SK-N-SH treated with all-trans-retinoic acid at 6 μM for 48 hours (cell line): Measurements from ENCODE around the gene SOD1.

ENCODE experiments used
- ATAC-seq: fragments of 200-7000 bp; cut with Tn5 transposase; 3 replicates; pipeline ENCODE4 v1.9.1; 2020; ENCODE audit warnings: mild to moderate bottlenecking, moderate library complexity
- ARNTL ChIP-seq: fragments of 450-650 bp; formaldehyde crosslinking; IDR thresholded peaks from 2 replicates; pipeline ENCODE4 v1.5.0; 2020; ENCODE audit warnings: low read depth, mild to moderate bottlenecking, moderate library complexity, borderline replicate concordance
- CSDC2 ChIP-seq: fragments of 250-450 bp; sonication (Bioruptor Pico); IDR thresholded peaks from 2 replicates; pipeline ENCODE4 v1.5.0; 2020; ENCODE audit warnings: mild to moderate bottlenecking, moderate library complexity
- ESRRG ChIP-seq: fragments of 250-450 bp; sonication (Bioruptor Pico); IDR thresholded peaks from 2 replicates; pipeline ENCODE4 v1.6.1; 2021; ENCODE audit warnings: mild to moderate bottlenecking
- GLIS3 ChIP-seq: fragments of 250-450 bp; sonication (Bioruptor Pico); IDR thresholded peaks from 2 replicates; pipeline ENCODE4 v1.5.0; 2020; ENCODE audit warnings: mild to moderate bottlenecking, moderate library complexity
- ISL1 ChIP-seq: fragments of 250-450 bp; sonication (Bioruptor Pico); IDR thresholded peaks from 2 replicates; pipeline ENCODE4 v2.1.2; 2022; ENCODE audit warnings: mild to moderate bottlenecking, moderate library complexity
- OSR1 ChIP-seq: fragments of 250-450 bp; sonication (Bioruptor Pico); IDR thresholded peaks from 2 replicates; pipeline ENCODE4 v1.8.0; 2022; ENCODE audit warnings: moderate library complexity, mild to moderate bottlenecking, inconsistent platforms
- RARB ChIP-seq: fragments of 250-450 bp; sonication (Bioruptor Pico); IDR thresholded peaks from 2 replicates; pipeline ENCODE4 v1.8.0; 2021; ENCODE audit warnings: mild to moderate bottlenecking, moderate library complexity
- TCF4 ChIP-seq: fragments of 250-450 bp; sonication (Bioruptor Pico); IDR thresholded peaks from 2 replicates; pipeline ENCODE4 v1.8.0; 2021; ENCODE audit warnings: mild to moderate bottlenecking, moderate library complexity, borderline replicate concordance
- TOX ChIP-seq: fragments of 250-450 bp; sonication (Bioruptor Pico); IDR thresholded peaks from 2 replicates; pipeline ENCODE4 v1.8.0; 2021; ENCODE audit warnings: mild to moderate bottlenecking, moderate library complexity, borderline replicate concordance
- ZC3H10 ChIP-seq: fragments of 250-450 bp; sonication (Bioruptor Pico); IDR thresholded peaks from 2 replicates; pipeline ENCODE4 v1.5.1; 2021; ENCODE audit warnings: mild to moderate bottlenecking, moderate library complexity
- ZFP3 ChIP-seq: fragments of 250-450 bp; sonication (Bioruptor Pico); IDR thresholded peaks from 2 replicates; pipeline ENCODE4 v1.5.0; 2020; ENCODE audit warnings: mild to moderate bottlenecking, moderate library complexity
- ZFP30 ChIP-seq: fragments of 450-650 bp; formaldehyde crosslinking; IDR thresholded peaks from 2 replicates; pipeline ENCODE4 v1.5.0; 2022; ENCODE audit warnings: mild to moderate bottlenecking, moderate library complexity
- ZNF565 ChIP-seq: fragments of 450-650 bp; formaldehyde crosslinking; conservative IDR thresholded peaks from 2 replicates; pipeline ENCODE4 v1.5.0; 2020; ENCODE audit warnings: low read depth, mild to moderate bottlenecking, moderate library complexity
- ZNF70 ChIP-seq: fragments of 450-650 bp; formaldehyde crosslinking; IDR thresholded peaks from 2 replicates; pipeline ENCODE4 v1.5.0; 2020; ENCODE audit warnings: mild to moderate bottlenecking, moderate library complexity
- TF ChIP-seq, protein P1 (sequence below): fragments of 250-450 bp; sonication (Bioruptor Pico); IDR thresholded peaks from 2 replicates; pipeline ENCODE4 v1.5.1; 2020; ENCODE audit warnings: low read depth, mild to moderate bottlenecking, moderate library complexity
- TF ChIP-seq, protein P2 (sequence below): fragments of 250-450 bp; sonication (Bioruptor Pico); IDR thresholded peaks from 2 replicates; pipeline ENCODE4 v1.8.0; 2020; ENCODE audit warnings: mild to moderate bottlenecking, moderate library complexity, borderline replicate concordance
- TF ChIP-seq, protein P3 (sequence below): fragments of 250-450 bp; sonication (Bioruptor Pico); IDR thresholded peaks from 2 replicates; pipeline ENCODE4 v1.8.0; 2021; ENCODE audit warnings: low read depth, mild to moderate bottlenecking, moderate library complexity, borderline replicate concordance
- TF ChIP-seq, protein P4 (sequence below): fragments of 250-450 bp; sonication (Bioruptor Pico); IDR thresholded peaks from 2 replicates; pipeline ENCODE4 v1.5.0; 2020; ENCODE audit warnings: mild to moderate bottlenecking, moderate library complexity
- TF ChIP-seq, protein P5 (sequence below): fragments of 250-450 bp; sonication (Bioruptor Pico); IDR thresholded peaks from 2 replicates; pipeline ENCODE4 v1.5.1; 2021; ENCODE audit warnings: mild to moderate bottlenecking, moderate library complexity

Gene SOD1

DNA sequence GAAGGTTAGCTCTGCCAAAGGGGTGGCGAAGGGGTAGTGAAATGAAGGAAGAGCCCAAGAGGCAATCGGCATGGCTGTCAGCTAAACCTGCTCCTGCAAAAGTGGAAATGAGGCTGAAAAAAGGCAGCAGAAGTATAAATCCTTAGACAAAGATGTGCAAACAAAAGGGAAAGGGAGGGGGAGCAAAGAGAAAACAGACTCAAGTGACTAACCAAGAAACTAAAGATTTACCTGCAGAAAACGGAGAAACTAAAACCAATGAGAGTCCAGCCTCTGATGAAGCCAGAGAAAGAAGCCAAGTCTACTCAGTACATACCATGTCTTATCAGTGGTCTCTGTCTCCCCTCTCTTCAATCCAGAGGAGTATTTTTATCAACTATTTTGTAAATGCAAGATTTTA, 47.1 kb downstream of the SOD1 start:
- TF ChIP-seq ZFP3 (CRISPR knock-in tag), result no peak
- no peak for TF ChIP-seq TOX (CRISPR knock-in tag)
- TF ChIP-seq, protein P1, sequence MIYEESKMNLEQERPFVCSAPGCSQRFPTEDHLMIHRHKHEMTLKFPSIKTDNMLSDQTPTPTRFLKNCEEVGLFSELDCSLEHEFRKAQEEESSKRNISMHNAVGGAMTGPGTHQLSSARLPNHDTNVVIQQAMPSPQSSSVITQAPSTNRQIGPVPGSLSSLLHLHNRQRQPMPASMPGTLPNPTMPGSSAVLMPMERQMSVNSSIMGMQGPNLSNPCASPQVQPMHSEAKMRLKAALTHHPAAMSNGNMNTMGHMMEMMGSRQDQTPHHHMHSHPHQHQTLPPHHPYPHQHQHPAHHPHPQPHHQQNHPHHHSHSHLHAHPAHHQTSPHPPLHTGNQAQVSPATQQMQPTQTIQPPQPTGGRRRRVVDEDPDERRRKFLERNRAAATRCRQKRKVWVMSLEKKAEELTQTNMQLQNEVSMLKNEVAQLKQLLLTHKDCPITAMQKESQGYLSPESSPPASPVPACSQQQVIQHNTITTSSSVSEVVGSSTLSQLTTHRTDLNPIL (CRISPR knock-in tag), result no peak
- no peak for TF ChIP-seq RARB (CRISPR knock-in tag)
- TF ChIP-seq OSR1, result no peak
- TF ChIP-seq, all 23 proteins: peak for 0
- no peak for ATAC-seq

DNA sequence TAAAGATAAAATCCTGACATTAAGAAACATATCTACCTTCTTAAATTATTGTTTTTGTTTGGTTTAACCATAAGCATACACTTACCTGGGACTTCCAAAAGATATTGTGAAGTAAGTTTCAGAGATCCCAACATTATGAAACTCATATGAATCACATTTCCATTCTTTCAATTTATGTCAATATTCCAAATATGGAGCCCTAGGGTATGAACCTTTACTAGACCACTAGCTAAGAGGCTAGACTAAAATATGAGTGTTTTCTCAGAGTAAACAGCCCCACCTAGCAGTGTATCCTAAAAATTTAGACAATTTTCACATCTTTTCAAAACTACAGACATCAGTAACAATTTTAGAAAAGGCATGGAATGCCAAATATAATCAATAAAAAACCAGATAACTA, 48.0 kb downstream of the SOD1 start:
- no peak for ATAC-seq
- no peak for TF ChIP-seq ZC3H10 (CRISPR knock-in tag)
- TF ChIP-seq ARNTL (CRISPR knock-in tag), result no peak
- no peak for TF ChIP-seq ZFP3 (CRISPR knock-in tag)
- no peak for TF ChIP-seq RARB (CRISPR knock-in tag)
- no peak for TF ChIP-seq ZNF70
- TF ChIP-seq ZFP30 (CRISPR knock-in tag), result no peak
- no peak for TF ChIP-seq TOX (CRISPR knock-in tag)
- TF ChIP-seq GLIS3 (CRISPR knock-in tag), result no peak
- TF ChIP-seq CSDC2 (CRISPR knock-in tag), result no peak
- TF ChIP-seq ISL1 (CRISPR knock-in tag), result no peak
- TF ChIP-seq ESRRG (CRISPR knock-in tag), result no peak

DNA sequence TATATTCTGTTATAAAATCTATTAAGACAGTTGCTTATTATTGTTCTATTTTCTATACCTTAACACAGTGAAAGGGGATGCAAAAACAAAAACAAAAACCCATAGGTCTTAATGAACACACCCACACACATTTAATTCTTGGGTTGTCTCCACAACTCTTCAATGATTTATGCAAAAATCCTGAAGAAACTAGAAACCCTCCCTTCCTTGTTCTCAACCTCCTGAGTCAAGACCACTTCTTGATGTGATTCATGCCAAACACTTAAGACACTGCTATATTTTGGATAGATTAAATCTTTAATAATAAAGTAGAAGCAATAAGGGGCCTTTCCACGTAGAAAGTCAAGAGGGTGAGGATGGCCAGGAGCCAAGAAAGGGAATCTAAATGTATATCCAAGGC, 49.0 kb downstream of the SOD1 start:
- no peak for ATAC-seq
- TF ChIP-seq RARB (CRISPR knock-in tag), result no peak
- TF ChIP-seq ZNF565 (CRISPR knock-in tag), result no peak
- TF ChIP-seq, protein P1 (CRISPR knock-in tag), result no peak
- TF ChIP-seq, protein P2, sequence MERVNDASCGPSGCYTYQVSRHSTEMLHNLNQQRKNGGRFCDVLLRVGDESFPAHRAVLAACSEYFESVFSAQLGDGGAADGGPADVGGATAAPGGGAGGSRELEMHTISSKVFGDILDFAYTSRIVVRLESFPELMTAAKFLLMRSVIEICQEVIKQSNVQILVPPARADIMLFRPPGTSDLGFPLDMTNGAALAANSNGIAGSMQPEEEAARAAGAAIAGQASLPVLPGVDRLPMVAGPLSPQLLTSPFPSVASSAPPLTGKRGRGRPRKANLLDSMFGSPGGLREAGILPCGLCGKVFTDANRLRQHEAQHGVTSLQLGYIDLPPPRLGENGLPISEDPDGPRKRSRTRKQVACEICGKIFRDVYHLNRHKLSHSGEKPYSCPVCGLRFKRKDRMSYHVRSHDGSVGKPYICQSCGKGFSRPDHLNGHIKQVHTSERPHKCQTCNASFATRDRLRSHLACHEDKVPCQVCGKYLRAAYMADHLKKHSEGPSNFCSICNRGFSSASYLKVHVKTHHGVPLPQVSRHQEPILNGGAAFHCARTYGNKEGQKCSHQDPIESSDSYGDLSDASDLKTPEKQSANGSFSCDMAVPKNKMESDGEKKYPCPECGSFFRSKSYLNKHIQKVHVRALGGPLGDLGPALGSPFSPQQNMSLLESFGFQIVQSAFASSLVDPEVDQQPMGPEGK (CRISPR knock-in tag), result no peak
- TF ChIP-seq CSDC2 (CRISPR knock-in tag), result no peak

DNA sequence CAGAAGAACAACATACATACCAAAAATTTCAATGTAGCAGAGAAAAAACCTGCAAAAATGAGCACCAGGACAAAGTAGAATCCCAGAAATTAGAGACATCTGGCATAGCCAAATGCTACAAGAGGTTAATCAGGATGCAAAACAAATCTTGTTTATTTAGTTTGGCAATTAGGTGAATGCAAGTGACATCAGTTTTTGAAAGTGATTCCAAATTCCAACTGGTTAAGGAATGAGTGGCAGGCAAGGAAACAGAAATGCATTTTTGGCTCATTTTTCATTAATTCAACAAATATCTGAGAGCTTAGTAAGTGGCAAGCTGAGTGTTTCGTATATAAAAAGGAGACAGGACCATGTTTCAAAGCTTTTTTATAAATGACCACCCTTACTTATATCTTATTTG, 51.1 kb downstream of the SOD1 start:
- ATAC-seq, result peak; percentile 63
- peak; percentile 43 for TF ChIP-seq ISL1 (CRISPR knock-in tag)
- TF ChIP-seq, protein P1 (CRISPR knock-in tag), result no peak

DNA sequence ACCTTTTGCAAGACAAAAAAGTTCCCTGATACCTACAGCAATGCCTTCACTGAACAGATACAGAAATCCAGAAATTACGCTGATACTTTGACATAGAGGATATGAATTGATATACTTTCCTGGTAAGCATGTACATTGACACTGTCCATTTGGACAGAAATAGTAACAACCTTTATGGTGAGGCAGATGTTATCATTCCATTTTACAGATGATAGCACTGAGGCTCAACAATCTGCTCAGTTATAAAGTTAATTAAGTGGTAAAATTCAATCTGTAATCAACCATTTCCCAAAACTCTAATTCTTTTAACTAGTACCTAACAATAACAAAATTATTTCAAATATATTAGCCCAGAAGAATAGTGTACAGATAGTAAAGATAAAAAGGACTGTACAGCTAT, 51.8 kb downstream of the SOD1 start:
- ATAC-seq, result no peak
- TF ChIP-seq, protein P3, sequence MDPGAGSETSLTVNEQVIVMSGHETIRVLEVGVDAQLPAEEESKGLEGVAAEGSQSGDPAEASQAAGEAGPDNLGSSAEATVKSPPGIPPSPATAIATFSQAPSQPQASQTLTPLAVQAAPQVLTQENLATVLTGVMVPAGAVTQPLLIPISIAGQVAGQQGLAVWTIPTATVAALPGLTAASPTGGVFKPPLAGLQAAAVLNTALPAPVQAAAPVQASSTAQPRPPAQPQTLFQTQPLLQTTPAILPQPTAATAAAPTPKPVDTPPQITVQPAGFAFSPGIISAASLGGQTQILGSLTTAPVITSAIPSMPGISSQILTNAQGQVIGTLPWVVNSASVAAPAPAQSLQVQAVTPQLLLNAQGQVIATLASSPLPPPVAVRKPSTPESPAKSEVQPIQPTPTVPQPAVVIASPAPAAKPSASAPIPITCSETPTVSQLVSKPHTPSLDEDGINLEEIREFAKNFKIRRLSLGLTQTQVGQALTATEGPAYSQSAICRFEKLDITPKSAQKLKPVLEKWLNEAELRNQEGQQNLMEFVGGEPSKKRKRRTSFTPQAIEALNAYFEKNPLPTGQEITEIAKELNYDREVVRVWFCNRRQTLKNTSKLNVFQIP, result no peak
- TF ChIP-seq ZFP3 (CRISPR knock-in tag), result no peak
- TF ChIP-seq ISL1 (CRISPR knock-in tag), result no peak
- TF ChIP-seq ESRRG (CRISPR knock-in tag), result no peak
- TF ChIP-seq, protein P4, sequence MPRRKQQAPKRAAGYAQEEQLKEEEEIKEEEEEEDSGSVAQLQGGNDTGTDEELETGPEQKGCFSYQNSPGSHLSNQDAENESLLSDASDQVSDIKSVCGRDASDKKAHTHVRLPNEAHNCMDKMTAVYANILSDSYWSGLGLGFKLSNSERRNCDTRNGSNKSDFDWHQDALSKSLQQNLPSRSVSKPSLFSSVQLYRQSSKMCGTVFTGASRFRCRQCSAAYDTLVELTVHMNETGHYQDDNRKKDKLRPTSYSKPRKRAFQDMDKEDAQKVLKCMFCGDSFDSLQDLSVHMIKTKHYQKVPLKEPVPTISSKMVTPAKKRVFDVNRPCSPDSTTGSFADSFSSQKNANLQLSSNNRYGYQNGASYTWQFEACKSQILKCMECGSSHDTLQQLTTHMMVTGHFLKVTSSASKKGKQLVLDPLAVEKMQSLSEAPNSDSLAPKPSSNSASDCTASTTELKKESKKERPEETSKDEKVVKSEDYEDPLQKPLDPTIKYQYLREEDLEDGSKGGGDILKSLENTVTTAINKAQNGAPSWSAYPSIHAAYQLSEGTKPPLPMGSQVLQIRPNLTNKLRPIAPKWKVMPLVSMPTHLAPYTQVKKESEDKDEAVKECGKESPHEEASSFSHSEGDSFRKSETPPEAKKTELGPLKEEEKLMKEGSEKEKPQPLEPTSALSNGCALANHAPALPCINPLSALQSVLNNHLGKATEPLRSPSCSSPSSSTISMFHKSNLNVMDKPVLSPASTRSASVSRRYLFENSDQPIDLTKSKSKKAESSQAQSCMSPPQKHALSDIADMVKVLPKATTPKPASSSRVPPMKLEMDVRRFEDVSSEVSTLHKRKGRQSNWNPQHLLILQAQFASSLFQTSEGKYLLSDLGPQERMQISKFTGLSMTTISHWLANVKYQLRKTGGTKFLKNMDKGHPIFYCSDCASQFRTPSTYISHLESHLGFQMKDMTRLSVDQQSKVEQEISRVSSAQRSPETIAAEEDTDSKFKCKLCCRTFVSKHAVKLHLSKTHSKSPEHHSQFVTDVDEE (CRISPR knock-in tag), result no peak
- TF ChIP-seq ZNF565 (CRISPR knock-in tag), result no peak
- TF ChIP-seq, protein P2 (CRISPR knock-in tag), result no peak
- TF ChIP-seq OSR1, result no peak
- no peak for TF ChIP-seq ZC3H10 (CRISPR knock-in tag)
- TF ChIP-seq, protein P5, sequence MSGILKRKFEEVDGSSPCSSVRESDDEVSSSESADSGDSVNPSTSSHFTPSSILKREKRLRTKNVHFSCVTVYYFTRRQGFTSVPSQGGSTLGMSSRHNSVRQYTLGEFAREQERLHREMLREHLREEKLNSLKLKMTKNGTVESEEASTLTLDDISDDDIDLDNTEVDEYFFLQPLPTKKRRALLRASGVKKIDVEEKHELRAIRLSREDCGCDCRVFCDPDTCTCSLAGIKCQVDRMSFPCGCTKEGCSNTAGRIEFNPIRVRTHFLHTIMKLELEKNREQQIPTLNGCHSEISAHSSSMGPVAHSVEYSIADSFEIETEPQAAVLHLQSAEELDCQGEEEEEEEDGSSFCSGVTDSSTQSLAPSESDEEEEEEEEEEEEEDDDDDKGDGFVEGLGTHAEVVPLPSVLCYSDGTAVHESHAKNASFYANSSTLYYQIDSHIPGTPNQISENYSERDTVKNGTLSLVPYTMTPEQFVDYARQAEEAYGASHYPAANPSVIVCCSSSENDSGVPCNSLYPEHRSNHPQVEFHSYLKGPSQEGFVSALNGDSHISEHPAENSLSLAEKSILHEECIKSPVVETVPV (CRISPR knock-in tag), result no peak
- TF ChIP-seq TCF4, result no peak
- TF ChIP-seq ARNTL (CRISPR knock-in tag), result no peak
- no peak for TF ChIP-seq ZFP30 (CRISPR knock-in tag)
- no peak for TF ChIP-seq GLIS3 (CRISPR knock-in tag)
